Endodermal cell (in vitro differentiated cells): ENCODE measurements around the gene PHKA2. TPM values are rescaled to one million over a fixed set of nuclear protein-coding genes. Genes with fewer than 3 reads are reported as not detected.

Experiments
- DNase-seq: peaks from one replicate; pipeline ENCODE4 v3.0.0-alpha.2; 2017
- H3K27ac ChIP-seq: 2 replicates; pipeline ENCODE4 v1.5.1; 2013; ENCODE audit warnings: mild to moderate bottlenecking, low read depth, low read length, moderate library complexity
- H3K27me3 ChIP-seq: 2 replicates; pipeline ENCODE4 v1.6.1; 2013; ENCODE audit warnings: mild to moderate bottlenecking, low read length, moderate library complexity; ENCODE audit not compliant: insufficient read depth, control insufficient read depth, poor library complexity, severe bottlenecking
- H3K36me3 ChIP-seq: 2 replicates; pipeline ENCODE4 v1.7.0; 2013; ENCODE audit warnings: mild to moderate bottlenecking, low read length, moderate library complexity; ENCODE audit not compliant: control insufficient read depth, insufficient read depth
- H3K4me1 ChIP-seq: one replicate; pipeline ENCODE4 v1.7.0; 2013; ENCODE audit warnings: low read length; ENCODE audit not compliant: control insufficient read depth, insufficient read depth
- H3K4me3 ChIP-seq: 2 replicates; pipeline ENCODE4 v1.5.1; 2013; ENCODE audit warnings: mild to moderate bottlenecking, low read length, moderate library complexity
- H3K9ac ChIP-seq: 2 replicates; pipeline ENCODE4 v1.6.1; 2013; ENCODE audit warnings: mild to moderate bottlenecking, low read length, moderate library complexity; ENCODE audit not compliant: poor library complexity, severe bottlenecking; ENCODE audit errors: extremely low read depth
- H3K9me3 ChIP-seq: 2 replicates; pipeline ENCODE4 v1.6.1; 2013; ENCODE audit warnings: mild to moderate bottlenecking, low read length, moderate library complexity; ENCODE audit not compliant: control insufficient read depth
- H3K27ac Mint-ChIP-seq: 2 replicates; pipeline ENCODE4 v1.8.0; 2020; ENCODE audit warnings: mixed read lengths
- H3K27me3 Mint-ChIP-seq: 2 replicates; pipeline ENCODE4 v1.8.0; 2021; ENCODE audit warnings: mild to moderate bottlenecking, mixed read lengths; ENCODE audit not compliant: insufficient read depth
- H3K36me3 Mint-ChIP-seq: 2 replicates; pipeline ENCODE4 v1.8.0; 2020; ENCODE audit warnings: low read depth, mixed read lengths
- H3K4me1 Mint-ChIP-seq: 2 replicates; pipeline ENCODE4 v1.8.0; 2020; ENCODE audit warnings: mixed read lengths
- H3K4me3 Mint-ChIP-seq: 2 replicates; pipeline ENCODE4 v1.8.0; 2020; ENCODE audit warnings: mild to moderate bottlenecking, moderate library complexity, mixed read lengths
- H3K9me3 Mint-ChIP-seq: 2 replicates; pipeline ENCODE4 v1.8.0; 2020; ENCODE audit warnings: mild to moderate bottlenecking, mixed read lengths
- WGBS, 2 experiments: methylation state at CpG; one replicate each; pipeline versions ENCODE4 v1.1.5 to v1.1.7; 2013; ENCODE audit warnings: missing lambda C conversion rate in 2 of 2, mixed read lengths in 1 of 2; ENCODE audit not compliant: insufficient coverage in 1 of 2, insufficient read length in 1 of 2; 5-methylcytosine and 5-hydroxymethylcytosine counted together
- total RNA-seq, 2 donors: library from RNA; stranded (reverse); fragmentation: NEBNext Ultra II Directional in 1 of 2; extraction: Animal tissue kit (Norgen Biotek cat#: 25700) in 1 of 2; gene quantifications; 2 replicates in 1 of 2; 3 replicates in 1 of 2; pipeline ENCODE4 v1.2.1, GENCODE V29; 2021
- TF ChIP-seq, protein P1 (sequence below): fragments of 200-600 bp; sonication (generic); conservative IDR thresholded peaks from 2 replicates; pipeline ENCODE4 v1.5.0; 2021; ENCODE audit warnings: antibody characterized with exemption, mild to moderate bottlenecking

PHKA2 gene
- total RNA-seq, 2 donors from 2014 or later, result 32.5 to 33.0 TPM

DNA sequence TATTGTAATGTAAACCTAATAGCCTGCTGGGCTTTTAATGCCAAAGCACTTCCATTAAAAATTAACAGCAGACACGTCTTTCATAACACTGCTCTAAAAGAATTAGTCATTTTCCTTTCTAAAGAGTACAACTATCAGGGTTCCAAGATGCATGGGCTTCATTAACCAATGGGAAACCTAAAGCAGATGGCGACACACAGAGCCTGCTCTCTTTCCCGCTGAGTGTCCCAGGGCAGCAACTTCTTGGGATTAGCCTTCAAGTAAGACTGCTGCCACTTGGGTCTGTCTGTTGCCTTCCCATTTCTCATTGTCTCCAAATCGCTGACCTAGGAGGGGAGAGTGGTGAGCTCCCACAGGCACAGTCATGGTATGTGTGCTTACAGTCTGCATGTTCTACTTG is 14.0 kb upstream of the PHKA2 start:
- Histone ChIP-seq H3K9me3 (no peaks in the 10 kb centered on the region), H3K27me3 (no peaks in the 10 kb centered on the region), H3K36me3 (no peaks in the 10 kb centered on the region), H3K27ac (no peak overlapping the region), H3K4me3 (no peak overlapping the region), H3K4me1 (no peaks in the 10 kb centered on the region), H3K9ac (no peak overlapping the region)
- no peaks in the 10 kb centered on the region for H3K4me1 Mint-ChIP-seq
- peaks cover 6% of the 10 kb centered on the region for H3K36me3 Mint-ChIP-seq
- H3K27me3 Mint-ChIP-seq, result no peaks in the 10 kb centered on the region
- DNase-seq, result peak; percentile 54
- WGBS, 2 experiments, result 50% methylated on average over 4 of the region's 4 CpGs; no CpG with 5 or more reads in 1 of the 2 experiments
- TF ChIP-seq, protein P1, sequence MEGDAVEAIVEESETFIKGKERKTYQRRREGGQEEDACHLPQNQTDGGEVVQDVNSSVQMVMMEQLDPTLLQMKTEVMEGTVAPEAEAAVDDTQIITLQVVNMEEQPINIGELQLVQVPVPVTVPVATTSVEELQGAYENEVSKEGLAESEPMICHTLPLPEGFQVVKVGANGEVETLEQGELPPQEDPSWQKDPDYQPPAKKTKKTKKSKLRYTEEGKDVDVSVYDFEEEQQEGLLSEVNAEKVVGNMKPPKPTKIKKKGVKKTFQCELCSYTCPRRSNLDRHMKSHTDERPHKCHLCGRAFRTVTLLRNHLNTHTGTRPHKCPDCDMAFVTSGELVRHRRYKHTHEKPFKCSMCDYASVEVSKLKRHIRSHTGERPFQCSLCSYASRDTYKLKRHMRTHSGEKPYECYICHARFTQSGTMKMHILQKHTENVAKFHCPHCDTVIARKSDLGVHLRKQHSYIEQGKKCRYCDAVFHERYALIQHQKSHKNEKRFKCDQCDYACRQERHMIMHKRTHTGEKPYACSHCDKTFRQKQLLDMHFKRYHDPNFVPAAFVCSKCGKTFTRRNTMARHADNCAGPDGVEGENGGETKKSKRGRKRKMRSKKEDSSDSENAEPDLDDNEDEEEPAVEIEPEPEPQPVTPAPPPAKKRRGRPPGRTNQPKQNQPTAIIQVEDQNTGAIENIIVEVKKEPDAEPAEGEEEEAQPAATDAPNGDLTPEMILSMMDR, result no peak
- peaks cover 44% of the 10 kb centered on the region for H3K9me3 Mint-ChIP-seq
- no peak overlapping the region for H3K4me3 Mint-ChIP-seq
- no peak overlapping the region for H3K27ac Mint-ChIP-seq

DNA sequence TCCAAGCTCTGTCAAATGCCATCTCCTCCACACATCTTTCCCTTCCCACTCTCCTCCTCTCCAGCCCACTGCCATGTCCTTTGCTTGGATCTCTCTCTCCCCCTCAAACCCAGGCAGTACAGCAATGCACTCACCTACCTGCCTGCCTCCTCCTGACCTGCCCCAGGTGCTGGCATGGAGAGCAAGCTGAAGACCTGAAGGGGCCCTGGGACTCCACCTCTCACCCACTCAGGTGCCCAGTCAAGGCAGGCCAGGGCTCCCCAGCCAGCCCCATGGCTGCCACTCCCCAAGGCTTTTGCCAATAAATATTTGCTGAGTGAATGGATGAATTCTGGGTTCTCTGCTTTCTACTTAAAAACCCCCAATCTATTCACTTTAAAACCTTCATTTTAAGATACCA is 12.6 kb upstream of the PHKA2 start:
- DNase-seq, result no peak
- Mint-ChIP-seq H3K27me3 (no peaks in the 10 kb centered on the region), H3K36me3 (peaks cover 4% of the 10 kb centered on the region), H3K9me3 (peaks cover 43% of the 10 kb centered on the region), H3K27ac (peak overlapping the region; percentile 27), H3K4me3 (no peak overlapping the region), H3K4me1 (no peaks in the 10 kb centered on the region)
- H3K27ac ChIP-seq, result no peak overlapping the region
- TF ChIP-seq, protein P1, result no peak
- H3K9ac ChIP-seq, result no peak overlapping the region
- H3K4me1 ChIP-seq, result no peaks in the 10 kb centered on the region
- H3K27me3 ChIP-seq, result no peaks in the 10 kb centered on the region
- no peaks in the 10 kb centered on the region for H3K9me3 ChIP-seq
- no peak overlapping the region for H3K4me3 ChIP-seq
- H3K36me3 ChIP-seq, result no peaks in the 10 kb centered on the region

DNA sequence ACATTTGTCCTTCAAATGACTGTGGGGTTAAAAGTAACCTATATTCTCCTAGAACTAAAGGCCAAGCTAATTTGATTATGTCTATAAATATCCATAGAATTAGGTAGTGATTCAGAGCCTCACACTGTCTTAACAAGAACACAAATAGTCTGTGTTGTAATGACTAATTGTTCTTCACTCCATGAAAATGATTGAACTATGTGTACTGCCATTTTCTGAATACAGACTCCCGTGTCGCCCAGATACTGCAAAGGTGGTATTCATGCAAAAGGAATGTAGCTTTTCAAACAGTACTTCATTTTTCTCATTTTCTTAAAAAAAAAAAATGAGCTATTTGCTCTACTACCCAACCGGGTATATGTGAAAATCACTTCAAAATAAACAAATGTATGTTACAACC is 11.3 kb upstream of the PHKA2 start:
- no peak overlapping the region for H3K27ac Mint-ChIP-seq
- Histone ChIP-seq H3K4me3 (no peak overlapping the region), H3K9ac (no peak overlapping the region), H3K27me3 (no peaks in the 10 kb centered on the region), H3K36me3 (no peaks in the 10 kb centered on the region), H3K9me3 (no peaks in the 10 kb centered on the region), H3K27ac (no peak overlapping the region), H3K4me1 (no peaks in the 10 kb centered on the region)
- 92% methylated on average over 3 of the region's 3 CpGs; no CpG with 5 or more reads in 1 of the 2 experiments for WGBS, 2 experiments
- no peaks in the 10 kb centered on the region for H3K36me3 Mint-ChIP-seq
- H3K27me3 Mint-ChIP-seq, result no peaks in the 10 kb centered on the region
- no peak overlapping the region for H3K4me3 Mint-ChIP-seq
- no peak for DNase-seq
- H3K9me3 Mint-ChIP-seq, result peaks cover 34% of the 10 kb centered on the region
- no peaks in the 10 kb centered on the region for H3K4me1 Mint-ChIP-seq
- TF ChIP-seq, protein P1, result no peak
